Measurements from ENCODE around the gene ZDHHC1.

DNA sequence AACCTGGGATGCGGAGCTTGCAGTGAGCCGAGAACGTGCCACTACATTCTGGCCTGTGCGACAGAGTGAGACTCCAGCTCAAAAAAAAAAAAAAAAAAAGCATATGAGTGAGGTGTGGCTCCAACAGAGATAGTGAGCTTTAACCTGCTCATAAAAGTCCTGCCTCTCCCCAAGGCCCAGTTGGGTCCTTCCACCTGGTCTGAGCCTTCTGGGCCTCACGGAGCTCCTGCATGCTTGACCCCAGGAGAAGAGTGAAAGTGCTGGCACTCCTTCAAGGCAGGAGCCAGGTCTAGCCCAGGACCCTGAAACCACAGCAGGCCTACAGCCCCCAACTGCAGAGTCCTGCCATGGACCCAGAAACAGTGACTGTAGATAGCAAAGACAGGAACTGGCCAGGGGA, 32.3 kb upstream of the ZDHHC1 start:
- TF ChIP-seq GATA3 (IDR thresholded peaks at IDR 0.05; ENCODE audit: low read depth, low read length) (no peak), GATA2 (IDR thresholded peaks at IDR 0.05; ENCODE audit: low read depth, low read length) (no peak)
